Tibial artery (tissue), 4 donors: ENCODE data around the gene WWP2.
A peak's percentile ranks its signal among the peaks of the same experiment; 100 is the strongest.

Experiments used
- DNase-seq, 2 donors: peaks; one replicate each; pipeline ENCODE4 v3.0.0-alpha.2; 2019
- H3K27ac ChIP-seq, 2 donors: fragments of 200-600 bp; sonication (generic) in 1 of 2; 1 replicate in 1 of 2; 2 replicates in 1 of 2; pipeline ENCODE4 v1.5.1; 2018 to 2019; ENCODE audit warnings: mild to moderate bottlenecking in 1 of 2
- H3K27me3 ChIP-seq, 2 donors: fragments of 200-600 bp; sonication (generic) in 1 of 2; one replicate each; pipeline versions ENCODE4 v1.5.1 to v1.6.0; 2016 to 2019
- H3K36me3 ChIP-seq, 3 donors: fragments of 200-600 bp; sonication (generic) in 2 of 3; one replicate each; pipeline ENCODE4 v1.5.1; 2016 to 2019; ENCODE audit warnings: mild to moderate bottlenecking in 2 of 3
- H3K4me1 ChIP-seq, 4 donors: fragments of 200-600 bp; sonication (generic) in 2 of 4; 1 replicate in 3 of 4; 2 replicates in 1 of 4; pipeline ENCODE4 v1.5.1; 2016 to 2019
- H3K4me3 ChIP-seq, 2 donors: fragments of 200-600 bp; sonication (generic) in 1 of 2; 1 replicate in 1 of 2; 2 replicates in 1 of 2; pipeline ENCODE4 v1.5.1; 2018 to 2019; ENCODE audit warnings: mild to moderate bottlenecking in 2 of 2
- H3K9me3 ChIP-seq, 3 donors: fragments of 200-600 bp; sonication (generic) in 1 of 3; one replicate each; pipeline ENCODE4 v1.5.1; 2016 to 2019
- CTCF ChIP-seq, 2 experiments: fragments of 200-600 bp in 1 of 2; fragments of 450-650 bp in 1 of 2; IDR thresholded peaks; one replicate each; pipeline ENCODE4 v1.5.1; 2017 to 2019; ENCODE audit warnings: antibody characterized with exemption in 2 of 2, mild to moderate bottlenecking in 1 of 2, moderate library complexity in 1 of 2
- intact Hi-C: fragments of 100-400 bp; cut with DNase I; formaldehyde crosslinking; loops from one replicate; pipeline ENCODE4 v1.15.0; 2023; ENCODE audit warnings: low total_unique reads

The WWP2 gene

GRCh38 chr16:69838489-69838888, 76.4 kb downstream of the WWP2 start:
- intact Hi-C loops: no loop called here
- Histone ChIP-seq H3K9me3 (no peaks in the 10 kb centered on the region), H3K27me3 (no peaks in the 10 kb centered on the region), H3K4me1 (peaks cover 0 to 46% (median 32%) of the 10 kb centered on the region in 4 donors), H3K36me3 (peaks cover 0 to 11% (median 0%) of the 10 kb centered on the region in 3 donors), H3K4me3 (no peak overlapping the region), H3K27ac (peak overlapping the region; percentile 73 to 77)
- no peak for DNase-seq
- TF ChIP-seq CTCF (IDR thresholded peaks at IDR 0.05): no peak

GRCh38 chr16:69839240-69839688, 77.1 kb downstream of the WWP2 start:
- Histone ChIP-seq H3K27ac (peak overlapping the region; percentile 73 to 77), H3K27me3 (no peaks in the 10 kb centered on the region), H3K4me1 (peaks cover 0 to 38% (median 31%) of the 10 kb centered on the region in 4 donors), H3K36me3 (peaks cover 0 to 11% (median 0%) of the 10 kb centered on the region in 3 donors), H3K9me3 (no peaks in the 10 kb centered on the region), H3K4me3 (no peak overlapping the region)
- intact Hi-C loops: no loop called here
- no peak for TF ChIP-seq CTCF (IDR thresholded peaks at IDR 0.05)
- DNase-seq: no peak

GRCh38 chr16:69839798-69840409, 77.8 kb downstream of the WWP2 start:
- DNase-seq: no peak
- Histone ChIP-seq H3K27ac (peak overlapping the region; percentile 73 to 77), H3K4me1 (peaks cover 0 to 34% (median 31%) of the 10 kb centered on the region in 4 donors), H3K9me3 (no peaks in the 10 kb centered on the region), H3K36me3 (peaks cover 0 to 11% (median 0%) of the 10 kb centered on the region in 3 donors), H3K27me3 (no peaks in the 10 kb centered on the region), H3K4me3 (no peak overlapping the region)
- intact Hi-C loops: no loop called here
- no peak for TF ChIP-seq CTCF (IDR thresholded peaks at IDR 0.05)

- H3K27me3 ChIP-seq: no peaks in the 10 kb centered on the region
- TF ChIP-seq CTCF (IDR thresholded peaks at IDR 0.05): no peak
- intact Hi-C loops: no loop called here
- H3K36me3 ChIP-seq: peaks cover 0 to 11% (median 0%) of the 10 kb centered on the region in 3 donors
- H3K4me1 ChIP-seq: peaks cover 0 to 34% (median 31%) of the 10 kb centered on the region in 4 donors
- no peak overlapping the region for H3K4me3 ChIP-seq
- no peaks in the 10 kb centered on the region for H3K9me3 ChIP-seq
- peak overlapping the region; percentile 73 to 77 for H3K27ac ChIP-seq
- no peak for DNase-seq
Measured at GRCh38 chr16:69840975-69841374, 78.8 kb downstream of the WWP2 start.

- H3K36me3 ChIP-seq: peaks cover 0 to 11% (median 0%) of the 10 kb centered on the region in 3 donors
- intact Hi-C loops: no loop called here
Measured at GRCh38 chr16:69844441-69844840, 82.3 kb downstream of the WWP2 start.

More at GRCh38 chr16:69844441-69844840, 82.3 kb downstream of the WWP2 start:
- Histone ChIP-seq H3K9me3 (no peaks in the 10 kb centered on the region), H3K27me3 (no peaks in the 10 kb centered on the region), H3K4me1 (peaks cover 4 to 36% (median 29%) of the 10 kb centered on the region in 4 donors), H3K27ac (no peak overlapping the region), H3K4me3 (no peak overlapping the region)
- no peak for TF ChIP-seq CTCF (IDR thresholded peaks at IDR 0.05)
- no peak for DNase-seq
